22Rv1 (cell line): ENCODE measurements around the gene CUL4A.

Source experiments
- ZFX ChIP-seq: fragments of 450-650 bp; IDR thresholded peaks from 2 replicates; pipeline ENCODE4 v1.6.1; 2017; ENCODE audit warnings: antibody characterized with exemption, borderline replicate concordance
- TF ChIP-seq, protein P1 (sequence below): fragments of 450-650 bp; IDR thresholded peaks from 2 replicates; pipeline ENCODE4 v1.5.1; 2017; ENCODE audit warnings: mild to moderate bottlenecking

DNA sequence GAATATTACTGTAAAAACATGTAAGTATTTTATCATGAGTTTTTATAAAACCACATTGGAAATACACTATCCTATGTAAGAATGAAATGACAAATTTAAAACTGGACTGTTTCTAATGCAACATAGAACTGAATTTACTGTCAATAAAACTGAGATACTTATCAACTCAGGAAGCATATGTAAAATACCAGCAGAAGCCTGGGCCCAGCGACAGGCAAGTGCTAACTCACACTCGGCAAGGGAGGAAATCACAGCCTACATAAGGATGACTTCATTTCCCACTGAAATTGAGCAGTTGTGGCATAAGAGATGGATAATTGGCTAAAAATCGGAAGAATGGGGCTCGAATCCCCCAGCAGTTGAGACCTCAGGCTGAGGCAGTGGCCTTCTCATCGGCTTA lies 38.9 kb upstream of the CUL4A start:
- TF ChIP-seq, protein P1, sequence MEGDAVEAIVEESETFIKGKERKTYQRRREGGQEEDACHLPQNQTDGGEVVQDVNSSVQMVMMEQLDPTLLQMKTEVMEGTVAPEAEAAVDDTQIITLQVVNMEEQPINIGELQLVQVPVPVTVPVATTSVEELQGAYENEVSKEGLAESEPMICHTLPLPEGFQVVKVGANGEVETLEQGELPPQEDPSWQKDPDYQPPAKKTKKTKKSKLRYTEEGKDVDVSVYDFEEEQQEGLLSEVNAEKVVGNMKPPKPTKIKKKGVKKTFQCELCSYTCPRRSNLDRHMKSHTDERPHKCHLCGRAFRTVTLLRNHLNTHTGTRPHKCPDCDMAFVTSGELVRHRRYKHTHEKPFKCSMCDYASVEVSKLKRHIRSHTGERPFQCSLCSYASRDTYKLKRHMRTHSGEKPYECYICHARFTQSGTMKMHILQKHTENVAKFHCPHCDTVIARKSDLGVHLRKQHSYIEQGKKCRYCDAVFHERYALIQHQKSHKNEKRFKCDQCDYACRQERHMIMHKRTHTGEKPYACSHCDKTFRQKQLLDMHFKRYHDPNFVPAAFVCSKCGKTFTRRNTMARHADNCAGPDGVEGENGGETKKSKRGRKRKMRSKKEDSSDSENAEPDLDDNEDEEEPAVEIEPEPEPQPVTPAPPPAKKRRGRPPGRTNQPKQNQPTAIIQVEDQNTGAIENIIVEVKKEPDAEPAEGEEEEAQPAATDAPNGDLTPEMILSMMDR = no peak
- no peak for TF ChIP-seq ZFX
